Measurements from ENCODE around the gene PVALEF. TPM values are rescaled to one million over a fixed set of nuclear protein-coding genes. Genes with fewer than 3 reads are reported as not detected.

Gene PVALEF
- total RNA-seq, 1 donor from 2014 or later, result not detected

DNA sequence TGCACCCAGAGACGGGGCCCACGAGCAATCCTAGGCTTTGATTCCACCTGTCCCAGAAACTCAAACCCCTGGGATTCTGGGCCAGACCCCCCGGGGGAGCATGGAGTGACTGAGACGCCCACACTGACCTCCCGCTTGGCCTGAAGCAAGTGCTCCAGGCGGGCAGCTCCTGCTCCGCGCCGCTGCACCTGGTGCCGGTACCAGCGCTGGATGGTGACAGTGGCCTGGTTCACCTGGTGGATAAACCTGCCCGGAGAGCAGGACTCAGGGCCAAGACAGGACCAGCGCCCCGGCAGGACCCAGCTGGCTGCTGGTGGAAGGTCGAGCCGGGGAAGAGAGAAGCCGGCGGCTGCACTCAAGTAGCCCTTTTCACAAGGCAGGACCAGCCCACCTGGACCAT is 34.9 kb downstream of the PVALEF start:
- Mint-ChIP-seq H3K27ac (ENCODE audit: unreplicated experiment) (no peak overlapping the region), H3K27me3 (ENCODE audit: low read depth) (no peaks in the 10 kb centered on the region), H3K9me3 (ENCODE audit: low read depth) (no peaks in the 10 kb centered on the region), H3K4me3 (ENCODE audit: unreplicated experiment) (no peak overlapping the region), H3K36me3 (ENCODE audit: low read depth) (peaks cover 2% of the 10 kb centered on the region), H3K4me1 (ENCODE audit: low read depth) (no peaks in the 10 kb centered on the region)
- peak; percentile 83 for DNase-seq (ENCODE audit: low spot score)
- TF ChIP-seq CTCF (IDR thresholded peaks at IDR 0.05), result no peak

GRCh38 chr17:81200695-81201580 is 35.6 kb downstream of the PVALEF start:
- Mint-ChIP-seq H3K4me3 (ENCODE audit: unreplicated experiment) (no peak overlapping the region), H3K27me3 (ENCODE audit: low read depth) (no peaks in the 10 kb centered on the region), H3K4me1 (ENCODE audit: low read depth) (peaks cover under 1% of the 10 kb centered on the region), H3K36me3 (ENCODE audit: low read depth) (peaks cover 2% of the 10 kb centered on the region), H3K27ac (ENCODE audit: unreplicated experiment) (no peak overlapping the region), H3K9me3 (ENCODE audit: low read depth) (no peaks in the 10 kb centered on the region)
- no peak for DNase-seq (ENCODE audit: low spot score)
- TF ChIP-seq CTCF (IDR thresholded peaks at IDR 0.05), result peak; percentile 79

DNA sequence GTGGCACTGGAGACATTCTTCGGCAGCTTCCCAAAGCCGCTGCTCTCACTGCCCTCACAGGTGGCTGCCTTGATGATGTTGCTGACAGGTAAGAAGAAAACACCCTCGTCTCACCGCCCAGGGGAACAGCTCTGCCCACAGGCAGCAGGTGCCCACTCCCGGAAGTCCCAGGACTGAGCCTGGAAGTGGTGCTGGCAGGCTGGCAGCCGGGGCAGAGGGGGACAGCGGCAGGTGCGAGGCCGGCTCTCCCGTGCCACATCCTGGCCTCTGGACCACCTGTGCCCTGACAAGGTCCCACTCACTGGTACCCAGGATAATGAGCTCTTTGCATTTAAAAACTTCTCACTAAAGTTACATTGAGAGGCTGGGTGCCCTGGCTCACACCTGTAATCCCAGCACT is 37.0 kb downstream of the PVALEF start:
- DNase-seq (ENCODE audit: low spot score), result no peak
- TF ChIP-seq CTCF (IDR thresholded peaks at IDR 0.05), result no peak
- Mint-ChIP-seq H3K4me1 (ENCODE audit: low read depth) (peaks cover 7% of the 10 kb centered on the region), H3K36me3 (ENCODE audit: low read depth) (peaks cover 2% of the 10 kb centered on the region), H3K9me3 (ENCODE audit: low read depth) (no peaks in the 10 kb centered on the region), H3K4me3 (ENCODE audit: unreplicated experiment) (no peak overlapping the region), H3K27ac (ENCODE audit: unreplicated experiment) (no peak overlapping the region), H3K27me3 (ENCODE audit: low read depth) (no peaks in the 10 kb centered on the region)

DNA sequence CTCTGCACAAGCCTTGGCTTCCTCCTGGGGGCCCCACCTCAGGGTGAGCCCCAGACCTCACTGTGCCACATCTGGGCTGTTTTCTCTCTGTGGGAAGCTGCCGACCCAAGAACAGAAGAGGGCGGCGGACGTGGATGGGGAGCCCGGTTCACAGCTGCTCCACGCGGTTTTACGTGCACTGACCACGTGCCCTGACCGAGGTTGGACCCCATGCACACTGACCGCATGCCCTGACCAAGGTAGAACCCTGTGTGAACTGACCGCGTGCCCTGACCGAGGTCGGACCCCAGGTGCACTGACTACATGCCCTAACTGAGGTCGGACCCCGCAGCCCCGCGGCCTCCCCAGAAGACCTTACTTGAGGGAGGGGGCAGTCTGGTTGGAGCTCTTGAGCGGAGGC is 37.8 kb downstream of the PVALEF start:
- Mint-ChIP-seq H3K27ac (ENCODE audit: unreplicated experiment) (no peak overlapping the region), H3K4me3 (ENCODE audit: unreplicated experiment) (no peak overlapping the region), H3K4me1 (ENCODE audit: low read depth) (peaks cover 7% of the 10 kb centered on the region), H3K27me3 (ENCODE audit: low read depth) (no peaks in the 10 kb centered on the region), H3K36me3 (ENCODE audit: low read depth) (no peaks in the 10 kb centered on the region), H3K9me3 (ENCODE audit: low read depth) (no peaks in the 10 kb centered on the region)
- peak; percentile 89 for DNase-seq (ENCODE audit: low spot score)
- no peak for TF ChIP-seq CTCF (IDR thresholded peaks at IDR 0.05)

GRCh38 chr17:81204578-81204977 is 39.3 kb downstream of the PVALEF start:
- no peaks in the 10 kb centered on the region for H3K36me3 Mint-ChIP-seq (ENCODE audit: low read depth)
- H3K27me3 Mint-ChIP-seq (ENCODE audit: low read depth), result no peaks in the 10 kb centered on the region
- no peaks in the 10 kb centered on the region for H3K9me3 Mint-ChIP-seq (ENCODE audit: low read depth)
- no peak for TF ChIP-seq CTCF (IDR thresholded peaks at IDR 0.05)
- H3K4me3 Mint-ChIP-seq (ENCODE audit: unreplicated experiment), result no peak overlapping the region
- DNase-seq (ENCODE audit: low spot score), result no peak
- H3K27ac Mint-ChIP-seq (ENCODE audit: unreplicated experiment), result no peak overlapping the region
- H3K4me1 Mint-ChIP-seq (ENCODE audit: low read depth), result peaks cover 7% of the 10 kb centered on the region

Measured in chondrocyte (in vitro differentiated cells).